SU-DHL-6 (cell line): ENCODE results near the gene KCNJ16.

Experiments used
- H2AFZ ChIP-seq: fragments of 200-600 bp; sonication (generic); 2 replicates; pipeline ENCODE4 v1.6.1; 2014; ENCODE audit warnings: low read depth, mild to moderate bottlenecking, moderate library complexity, mixed read lengths, antibody characterized with exemption, low read length; ENCODE audit not compliant: severe bottlenecking
- H3F3A ChIP-seq: fragments of 200-600 bp; shearing (Covaris generic); 2 replicates; pipeline ENCODE4 v1.6.0; 2016; ENCODE audit warnings: antibody characterized with exemption, mild to moderate bottlenecking; ENCODE audit not compliant: insufficient read depth
- H3K27ac ChIP-seq: fragments of 200-600 bp; sonication (generic); 2 replicates; pipeline ENCODE4 v1.5.1; 2016; ENCODE audit warnings: low read depth, mild to moderate bottlenecking, low read length, moderate library complexity, mixed read lengths
- H3K27me3 ChIP-seq: fragments of 200-600 bp; sonication (generic), shearing (Covaris generic); 2 replicates; pipeline ENCODE4 v1.6.0; 2014; ENCODE audit warnings: mild to moderate bottlenecking, low read length
- H3K36me3 ChIP-seq: fragments of 200-600 bp; sonication (generic); 2 replicates; pipeline ENCODE4 v1.6.1; 2014; ENCODE audit warnings: mild to moderate bottlenecking, low read length, mixed read lengths
- H3K4me2 ChIP-seq: fragments of 300-600, 200-600 bp; shearing (Covaris generic), sonication (generic); 2 replicates; pipeline ENCODE4 v1.6.0; 2014; ENCODE audit warnings: low read length, low read depth, mild to moderate bottlenecking; ENCODE audit not compliant: poor library complexity, severe bottlenecking
- H3K4me3 ChIP-seq: fragments of 200-600 bp; sonication (generic); 2 replicates; pipeline ENCODE4 v1.5.1; 2014; ENCODE audit warnings: antibody characterized with exemption, low read length, mild to moderate bottlenecking, mixed read lengths; ENCODE audit not compliant: insufficient read depth, poor library complexity, severe bottlenecking
- H3K79me2 ChIP-seq: fragments of 200-600 bp; sonication (generic); 2 replicates; pipeline ENCODE4 v1.6.1; 2014; ENCODE audit warnings: mild to moderate bottlenecking, low read length, moderate library complexity; ENCODE audit not compliant: insufficient read depth
- H3K9ac ChIP-seq: fragments of 200-600 bp; sonication (generic); 2 replicates; pipeline ENCODE4 v1.7.0; 2014; ENCODE audit warnings: mild to moderate bottlenecking, low read length
- H3K9me2 ChIP-seq: fragments of 200-600 bp; sonication (generic); replicated peaks from 2 replicates; pipeline ENCODE4 v1.6.1; 2014; ENCODE audit warnings: low read length; ENCODE audit not compliant: insufficient read depth
- H3K9me3 ChIP-seq: fragments of 200-600 bp; sonication (generic); 2 replicates; pipeline ENCODE4 v1.6.1; 2014; ENCODE audit warnings: low read length, mixed read lengths; ENCODE audit not compliant: insufficient read depth
- H4K20me1 ChIP-seq: fragments of 200-600 bp; sonication (generic); 2 replicates; pipeline ENCODE4 v1.6.1; 2014; ENCODE audit warnings: low read depth, mild to moderate bottlenecking, antibody characterized with exemption, low read length, moderate library complexity, mixed read lengths
- EZH2phosphoT487 ChIP-seq: fragments of 200-600 bp; sonication (generic), shearing (Covaris generic); conservative IDR thresholded peaks from 2 replicates; pipeline ENCODE4 v1.6.1; 2018; ENCODE audit warnings: mild to moderate bottlenecking, antibody characterized with exemption, low read length, moderate library complexity, mixed read lengths
- TF ChIP-seq, protein P1 (sequence below): fragments of 200-600 bp; sonication (generic); IDR thresholded peaks from one replicate; pipeline ENCODE4 v1.5.1; 2017; ENCODE audit warnings: antibody characterized with exemption, mild to moderate bottlenecking, low read length, moderate library complexity; ENCODE audit not compliant: insufficient read depth, poor library complexity, severe bottlenecking

Gene KCNJ16

DNA sequence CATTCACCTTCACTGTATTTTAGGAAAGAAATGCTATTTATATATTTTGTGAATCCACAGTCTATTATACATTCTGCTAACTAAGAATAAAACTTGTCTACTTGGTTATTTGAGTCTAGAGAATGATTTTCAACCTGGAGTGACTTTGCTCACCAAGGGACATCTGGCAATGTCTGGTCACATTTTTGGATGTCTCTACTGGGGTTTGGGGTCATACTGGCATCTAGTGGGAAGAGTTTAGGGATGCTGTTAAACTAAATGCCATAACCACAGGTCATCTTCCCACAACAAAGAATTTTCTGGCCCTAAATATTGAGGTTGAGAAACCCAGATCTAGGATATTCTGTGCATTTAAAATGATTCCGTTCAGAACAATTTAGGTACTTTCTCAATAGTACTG, 26.0 kb downstream of the KCNJ16 start:
- H3K4me2 ChIP-seq: no peak overlapping the region
- H3K79me2 ChIP-seq: no peaks in the 10 kb centered on the region
- no peaks in the 10 kb centered on the region for H3K9me3 ChIP-seq
- no peaks in the 10 kb centered on the region for H3K9me2 ChIP-seq
- H4K20me1 ChIP-seq: no peaks in the 10 kb centered on the region
- H3K27ac ChIP-seq: no peak overlapping the region
- no peak overlapping the region for H2AFZ ChIP-seq
- no peaks in the 10 kb centered on the region for H3K27me3 ChIP-seq
- no peaks in the 10 kb centered on the region for H3F3A ChIP-seq
- TF ChIP-seq, protein P1, sequence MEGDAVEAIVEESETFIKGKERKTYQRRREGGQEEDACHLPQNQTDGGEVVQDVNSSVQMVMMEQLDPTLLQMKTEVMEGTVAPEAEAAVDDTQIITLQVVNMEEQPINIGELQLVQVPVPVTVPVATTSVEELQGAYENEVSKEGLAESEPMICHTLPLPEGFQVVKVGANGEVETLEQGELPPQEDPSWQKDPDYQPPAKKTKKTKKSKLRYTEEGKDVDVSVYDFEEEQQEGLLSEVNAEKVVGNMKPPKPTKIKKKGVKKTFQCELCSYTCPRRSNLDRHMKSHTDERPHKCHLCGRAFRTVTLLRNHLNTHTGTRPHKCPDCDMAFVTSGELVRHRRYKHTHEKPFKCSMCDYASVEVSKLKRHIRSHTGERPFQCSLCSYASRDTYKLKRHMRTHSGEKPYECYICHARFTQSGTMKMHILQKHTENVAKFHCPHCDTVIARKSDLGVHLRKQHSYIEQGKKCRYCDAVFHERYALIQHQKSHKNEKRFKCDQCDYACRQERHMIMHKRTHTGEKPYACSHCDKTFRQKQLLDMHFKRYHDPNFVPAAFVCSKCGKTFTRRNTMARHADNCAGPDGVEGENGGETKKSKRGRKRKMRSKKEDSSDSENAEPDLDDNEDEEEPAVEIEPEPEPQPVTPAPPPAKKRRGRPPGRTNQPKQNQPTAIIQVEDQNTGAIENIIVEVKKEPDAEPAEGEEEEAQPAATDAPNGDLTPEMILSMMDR: no peak
- TF ChIP-seq EZH2phosphoT487: no peak
- H3K9ac ChIP-seq: no peak overlapping the region
- H3K4me3 ChIP-seq: no peak overlapping the region
- no peaks in the 10 kb centered on the region for H3K36me3 ChIP-seq

DNA sequence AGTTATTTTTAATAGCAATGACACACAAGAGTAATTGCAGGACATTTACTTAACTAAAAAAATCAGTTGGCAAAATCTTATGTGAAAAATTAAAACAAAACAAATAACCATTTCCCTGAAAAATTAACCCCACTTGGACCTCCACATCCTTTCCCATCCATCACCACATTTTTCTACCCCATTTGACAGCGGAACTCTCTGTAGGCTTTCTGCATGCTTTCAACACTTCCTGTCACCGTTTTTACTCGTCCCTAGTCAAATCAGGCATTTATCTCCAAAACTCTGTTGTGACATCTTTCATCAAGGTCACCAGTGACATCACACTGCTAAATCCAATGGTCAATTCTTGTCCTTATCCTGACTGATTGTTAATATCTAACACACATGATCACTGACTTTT, 27.5 kb downstream of the KCNJ16 start:
- Histone ChIP-seq H2AFZ (no peak overlapping the region), H3K27me3 (no peaks in the 10 kb centered on the region), H3K27ac (no peak overlapping the region), H3K36me3 (no peaks in the 10 kb centered on the region), H3K4me2 (no peak overlapping the region), H3K4me3 (no peak overlapping the region), H3F3A (no peaks in the 10 kb centered on the region), H4K20me1 (no peaks in the 10 kb centered on the region), H3K9me3 (no peaks in the 10 kb centered on the region), H3K9me2 (no peaks in the 10 kb centered on the region), H3K9ac (no peak overlapping the region), H3K79me2 (no peaks in the 10 kb centered on the region)
- TF ChIP-seq EZH2phosphoT487: no peak
- TF ChIP-seq, protein P1: no peak

GRCh38 chr17:70104791-70105523, 29.9 kb downstream of the KCNJ16 start:
- H3K4me2 ChIP-seq: no peak overlapping the region
- no peak overlapping the region for H3K4me3 ChIP-seq

More at GRCh38 chr17:70104791-70105523, 29.9 kb downstream of the KCNJ16 start:
- Histone ChIP-seq H3F3A (no peaks in the 10 kb centered on the region), H3K36me3 (no peaks in the 10 kb centered on the region), H2AFZ (no peak overlapping the region), H4K20me1 (no peaks in the 10 kb centered on the region), H3K9ac (no peak overlapping the region), H3K79me2 (no peaks in the 10 kb centered on the region), H3K9me2 (no peaks in the 10 kb centered on the region), H3K27me3 (no peaks in the 10 kb centered on the region), H3K9me3 (no peaks in the 10 kb centered on the region), H3K27ac (no peak overlapping the region)
- TF ChIP-seq, protein P1: no peak
- TF ChIP-seq EZH2phosphoT487: no peak
